H1 (cell line): ENCODE data around the gene CFAP58. TPM values are rescaled to one million over a fixed set of nuclear protein-coding genes. Genes with fewer than 3 reads are reported as not detected.

Experiments
- CHD7 ChIP-seq: fragments of 300-600 bp; sonication (generic); IDR thresholded peaks from 2 replicates; pipeline ENCODE4 v1.7.1; 2012; ENCODE audit warnings: low read length, moderate library complexity, mild to moderate bottlenecking, inconsistent platforms; ENCODE audit not compliant: insufficient replicate concordance
- KDM4A ChIP-seq: IDR thresholded peaks from one replicate; pipeline ENCODE4 v1.7.1; 2012; ENCODE audit warnings: low read depth, mild to moderate bottlenecking, moderate library complexity, low read length, inconsistent platforms; ENCODE audit not compliant: severe bottlenecking
- MAX ChIP-seq: IDR thresholded peaks from 2 replicates; pipeline ENCODE4 v1.6.1; 2012; ENCODE audit warnings: inconsistent platforms
- POU5F1 ChIP-seq: IDR thresholded peaks from 2 replicates; pipeline ENCODE4 v1.6.1; 2011; ENCODE audit warnings: low read depth, mild to moderate bottlenecking, low read length, moderate library complexity
- RXRA ChIP-seq: IDR thresholded peaks from 2 replicates; pipeline ENCODE4 v1.6.1; 2011; ENCODE audit warnings: low read depth, mild to moderate bottlenecking, low read length, moderate library complexity; ENCODE audit not compliant: insufficient read depth
- SP2 ChIP-seq: IDR thresholded peaks from 2 replicates; pipeline ENCODE4 v1.6.1; 2012; ENCODE audit warnings: mild to moderate bottlenecking, low read length, inconsistent platforms
- TAF7 ChIP-seq: optimal IDR thresholded peaks from 2 replicates; pipeline ENCODE3; 2011; ENCODE audit warnings: low read depth, mild to moderate bottlenecking, inconsistent platforms, low read length, moderate library complexity, borderline replicate concordance
- TBP ChIP-seq: IDR thresholded peaks from 2 replicates; pipeline ENCODE4 v1.6.1; 2011; ENCODE audit warnings: low read depth, low read length, improper control_type of control experiment
- polyA plus RNA-seq, 7 experiments: library from polyadenylated mRNA; depleted of rRNA in 3 of 7; stranded (reverse) in 5 of 7; unstranded in 2 of 7; fragments of >200 nt in 5 of 7; fragments of 200-250 nt in 2 of 7; gene quantifications; 1 replicate in 5 of 7; 2 replicates in 1 of 7; 4 replicates in 1 of 7; pipeline versions ENCODE4 v1.2.1 to v1.2.3, GENCODE V29; 2011 to 2013; ENCODE audit warnings: missing spikeins in 2 of 7, mixed read lengths in 2 of 7
- total RNA-seq: library from RNA; stranded (reverse); fragmentation: NEBNext Ultra II Directional; extraction: Animal tissue kit (Norgen Biotek cat#: 25700); gene quantifications from 2 replicates; pipeline ENCODE4 v1.2.1, GENCODE V29; 2021

CFAP58 gene
- total and polyA plus RNA-seq, 2 of the 8 experiments (the other 6 are each of a cell fraction or from before 2014, with no cell fraction given), result 0.32 to 0.71 TPM

- no peak for TF ChIP-seq KDM4A
- no peak for TF ChIP-seq MAX
- no peak for TF ChIP-seq RXRA
- no peak for TF ChIP-seq TAF7
- no peak for TF ChIP-seq POU5F1
- no peak for TF ChIP-seq CHD7
- TF ChIP-seq SP2, result no peak
- TF ChIP-seq TBP, result no peak
Measured at GRCh38 chr10:104441329-104442000, 87.8 kb downstream of the CFAP58 start (continued).
